H1 (cell line): ENCODE data around the gene C3. TPM values are rescaled to one million over a fixed set of nuclear protein-coding genes. Genes with fewer than 3 reads are reported as not detected.

Experiments used
- CTCF ChIA-PET: fragments of 300-600 bp; sonication (Branson Sonifier 250); formaldehyde crosslinking; loops from one replicate; lab custom pipeline; 2021; ENCODE audit not compliant: partially characterized antibody; lab: Charles Lee
- POLR2A ChIA-PET: fragments of 300-600 bp; sonication (Branson Sonifier 250); formaldehyde crosslinking; loops from one replicate; lab custom pipeline; 2021; ENCODE audit warnings: inconsistent platforms; ENCODE audit not compliant: partially characterized antibody; lab: Charles Lee
- DNase-seq, 2 experiments: peaks; one replicate each; pipeline versions ENCODE4 v3.0.0 to v3.0.0-alpha.2; 2010 to 2022; ENCODE audit warnings: low spot score in 2 of 2, low read depth in 1 of 2, mixed read lengths in 1 of 2
- FAIRE-seq: peaks from 2 replicates; lab custom pipeline; 2011; peaks lifted over from hg19 to GRCh38; lab: Jason Lieb, UNC
- H2AFZ ChIP-seq: 2 replicates; pipeline ENCODE4 v1.8.1; 2012; ENCODE audit warnings: low read length, inconsistent platforms
- H2AK5ac ChIP-seq: 2 replicates; pipeline ENCODE4 v1.6.1; 2013; ENCODE audit warnings: low read depth, low read length
- H2BK120ac ChIP-seq: replicated peaks from 2 replicates; pipeline ENCODE3; 2013; ENCODE audit warnings: low read depth, low read length, inconsistent platforms
- H2BK12ac ChIP-seq: 2 replicates; pipeline ENCODE4 v1.6.1; 2013; ENCODE audit warnings: low read depth, low read length
- H2BK15ac ChIP-seq: 2 replicates; pipeline ENCODE4 v1.6.1; 2013; ENCODE audit warnings: low read length
- H2BK20ac ChIP-seq: 2 replicates; pipeline ENCODE4 v1.6.1; 2013; ENCODE audit warnings: low read length
- H2BK5ac ChIP-seq: 2 replicates; pipeline ENCODE4 v1.6.1; 2013; ENCODE audit warnings: low read depth, low read length
- H3K14ac ChIP-seq: 2 replicates; pipeline ENCODE4 v1.6.1; 2013; ENCODE audit warnings: inconsistent platforms; ENCODE audit not compliant: insufficient read length
- H3K18ac ChIP-seq: 2 replicates; pipeline ENCODE4 v1.6.1; 2013; ENCODE audit warnings: low read length; ENCODE audit errors: extremely low read depth
- H3K23ac ChIP-seq: 2 replicates; pipeline ENCODE4 v1.6.1; 2013; ENCODE audit warnings: inconsistent platforms; ENCODE audit not compliant: insufficient read length
- H3K23me2 ChIP-seq: 2 replicates; pipeline ENCODE4 v1.6.1; 2013; ENCODE audit warnings: low read depth, low read length
- H3K27ac ChIP-seq: 2 replicates; pipeline ENCODE4 v1.6.1; 2011; ENCODE audit warnings: low read depth, low read length, inconsistent platforms
- H3K27me3 ChIP-seq, 4 experiments: replicated peaks in 1 of 4; 1 replicate in 1 of 4; 2 replicates in 3 of 4; pipeline versions ENCODE4 v1.6.1 to v1.8.1; 2011 to 2013; ENCODE audit warnings: low read length in 3 of 4, mild to moderate bottlenecking in 3 of 4, inconsistent platforms in 2 of 4, mixed read lengths in 2 of 4, moderate library complexity in 1 of 4; ENCODE audit not compliant: control insufficient read depth in 3 of 4, insufficient read depth in 3 of 4; ENCODE audit errors: extremely low read depth in 1 of 4
- H3K36me3 ChIP-seq, 4 experiments: 2 replicates each; pipeline versions ENCODE4 v1.6.1 to v1.8.1; 2011 to 2013; ENCODE audit warnings: mild to moderate bottlenecking in 4 of 4, low read length in 3 of 4, moderate library complexity in 2 of 4, control low read depth in 1 of 4, inconsistent platforms in 1 of 4; ENCODE audit not compliant: insufficient read depth in 4 of 4, control insufficient read depth in 2 of 4
- H3K4ac ChIP-seq: replicated peaks from 2 replicates; pipeline ENCODE3; 2013; ENCODE audit warnings: low read length, low read depth, mixed read lengths, inconsistent platforms; ENCODE audit not compliant: insufficient read length
- H3K4me1 ChIP-seq, 4 experiments: replicated peaks in 1 of 4; 1 replicate in 1 of 4; 2 replicates in 3 of 4; pipeline versions ENCODE4 v1.6.1 to v1.8.1; 2011 to 2013; ENCODE audit warnings: low read length in 3 of 4, inconsistent platforms in 2 of 4, mixed read lengths in 1 of 4; ENCODE audit not compliant: insufficient read depth in 4 of 4, control insufficient read depth in 3 of 4
- H3K4me2 ChIP-seq, 2 experiments: 2 replicates each; pipeline versions ENCODE4 v1.6.1 to v1.8.1; 2011 to 2013; ENCODE audit warnings: low read depth in 2 of 2, low read length in 2 of 2, control low read depth in 1 of 2, inconsistent platforms in 1 of 2, mild to moderate bottlenecking in 1 of 2; ENCODE audit not compliant: insufficient read depth in 1 of 2
- H3K4me3 ChIP-seq, 4 experiments: fragments of 200-600, 300-600 bp in 1 of 4; sonication (generic), shearing (Covaris generic), sonication (Bioruptor Twin) in 1 of 4; 2 replicates each; pipeline versions ENCODE4 v1.5.1 to v1.8.1; 2011 to 2016; ENCODE audit warnings: low read length in 4 of 4, low read depth in 3 of 4, control low read depth in 2 of 4, inconsistent platforms in 2 of 4, mild to moderate bottlenecking in 2 of 4, mixed read lengths in 1 of 4, moderate library complexity in 1 of 4; ENCODE audit not compliant: insufficient read depth in 2 of 4; ENCODE audit errors: extremely low read depth in 1 of 4
- H3K56ac ChIP-seq: replicated peaks from 2 replicates; pipeline ENCODE3; 2013; ENCODE audit warnings: low read depth, mild to moderate bottlenecking, mixed read lengths, low read length, inconsistent platforms; ENCODE audit not compliant: insufficient read length
- H3K79me1 ChIP-seq: 2 replicates; pipeline ENCODE4 v1.6.1; 2013; ENCODE audit warnings: low read depth, low read length, control low read depth
- H3K79me2 ChIP-seq, 2 experiments: 2 replicates each; pipeline versions ENCODE4 v1.6.1 to v1.8.1; 2012 to 2013; ENCODE audit warnings: low read length in 2 of 2, mild to moderate bottlenecking in 2 of 2, inconsistent platforms in 1 of 2; ENCODE audit not compliant: insufficient read depth in 2 of 2, control insufficient read depth in 1 of 2
- H3K9ac ChIP-seq, 4 experiments: replicated peaks in 1 of 4; 1 replicate in 1 of 4; 2 replicates in 3 of 4; pipeline versions ENCODE4 v1.6.1 to v1.8.1; 2011 to 2013; ENCODE audit warnings: low read depth in 3 of 4, low read length in 3 of 4, control low read depth in 2 of 4, mild to moderate bottlenecking in 2 of 4, moderate library complexity in 2 of 4, inconsistent platforms in 1 of 4; ENCODE audit errors: extremely low read depth in 1 of 4
- H3K9me3 ChIP-seq, 2 experiments: 2 replicates each; pipeline versions ENCODE4 v1.6.1 to v1.8.1; 2012 to 2013; ENCODE audit warnings: mild to moderate bottlenecking in 2 of 2, moderate library complexity in 2 of 2, control low read depth in 1 of 2, inconsistent platforms in 1 of 2, low read depth in 1 of 2, low read length in 1 of 2, mixed read lengths in 1 of 2; ENCODE audit not compliant: insufficient read depth in 2 of 2
- H4K20me1 ChIP-seq, 2 experiments: replicated peaks in 1 of 2; 2 replicates each; pipeline versions ENCODE3 to v1.8.1; 2011 to 2013; ENCODE audit warnings: inconsistent platforms in 2 of 2, low read length in 2 of 2, mild to moderate bottlenecking in 1 of 2; ENCODE audit not compliant: insufficient read depth in 2 of 2, control insufficient read depth in 1 of 2
- H4K5ac ChIP-seq: 2 replicates; pipeline ENCODE4 v1.6.1; 2013; ENCODE audit warnings: low read length, low read depth, mixed read lengths, inconsistent platforms; ENCODE audit not compliant: insufficient read length
- H4K8ac ChIP-seq: 2 replicates; pipeline ENCODE4 v1.8.0; 2013; ENCODE audit warnings: mild to moderate bottlenecking, moderate library complexity, low read length, inconsistent platforms; ENCODE audit not compliant: insufficient read depth; ENCODE audit errors: extremely low read depth
- H4K91ac ChIP-seq: replicated peaks from 2 replicates; pipeline ENCODE3; 2013; ENCODE audit warnings: low read length, mixed read lengths, inconsistent platforms; ENCODE audit not compliant: insufficient read length
- GTF2F1 ChIP-seq: IDR thresholded peaks from 2 replicates; pipeline ENCODE4 v1.6.1; 2012; ENCODE audit warnings: low read depth, low read length, improper control_type of control experiment, borderline replicate concordance
- JUN ChIP-seq: IDR thresholded peaks from 2 replicates; pipeline ENCODE4 v1.6.1; 2011; ENCODE audit warnings: low read depth, mild to moderate bottlenecking, improper control_type of control experiment, low read length
- NRF1 ChIP-seq: IDR thresholded peaks from 2 replicates; pipeline ENCODE4 v1.6.1; 2011; ENCODE audit warnings: mild to moderate bottlenecking, low read depth, low read length, improper control_type of control experiment
- POLR2A ChIP-seq, 2 experiments: IDR thresholded peaks; 1 replicate in 1 of 2; 2 replicates in 1 of 2; pipeline ENCODE4 v1.6.1; 2011; ENCODE audit warnings: low read depth in 2 of 2, low read length in 2 of 2, mild to moderate bottlenecking in 2 of 2; ENCODE audit errors: control extremely low read depth in 1 of 2
- SP1 ChIP-seq: IDR thresholded peaks from 2 replicates; pipeline ENCODE4 v1.6.1; 2011; ENCODE audit warnings: low read depth, low read length
- SP4 ChIP-seq: IDR thresholded peaks from 2 replicates; pipeline ENCODE4 v1.6.1; 2012; ENCODE audit warnings: low read length, inconsistent platforms
- SUZ12 ChIP-seq: fragments of 200-600 bp; sonication (generic); IDR thresholded peaks from 2 replicates; pipeline ENCODE4 v1.6.1; 2012; ENCODE audit warnings: mild to moderate bottlenecking, inconsistent platforms, low read length, moderate library complexity, mixed read lengths
- WGBS, 2 experiments: shearing (Covaris generic) in 1 of 2; methylation state at CpG; one replicate each; pipeline versions ENCODE4 v1.1.6 to v1.1.7; 2013 to 2015; ENCODE audit warnings: low lambda C conversion rate in 2 of 2, mixed read lengths in 2 of 2, inconsistent platforms in 1 of 2, low coverage in 1 of 2, missing lambda C conversion rate in 1 of 2; ENCODE audit not compliant: insufficient replicate concordance in 2 of 2, insufficient coverage in 1 of 2, insufficient read length in 1 of 2; ENCODE audit errors: extremely low coverage in 1 of 2, missing lambda C conversion rate in 1 of 2; 5-methylcytosine and 5-hydroxymethylcytosine counted together
- polyA plus RNA-seq, 7 experiments: library from polyadenylated mRNA; depleted of rRNA in 3 of 7; stranded (reverse) in 5 of 7; unstranded in 2 of 7; fragments of >200 nt in 5 of 7; fragments of 200-250 nt in 2 of 7; gene quantifications; 1 replicate in 5 of 7; 2 replicates in 1 of 7; 4 replicates in 1 of 7; pipeline versions ENCODE4 v1.2.1 to v1.2.3, GENCODE V29; 2011 to 2013; ENCODE audit warnings: missing spikeins in 2 of 7, mixed read lengths in 2 of 7
- total RNA-seq: library from RNA; stranded (reverse); fragmentation: NEBNext Ultra II Directional; extraction: Animal tissue kit (Norgen Biotek cat#: 25700); gene quantifications from 2 replicates; pipeline ENCODE4 v1.2.1, GENCODE V29; 2021

C3 gene
- total and polyA plus RNA-seq, 2 of the 8 experiments (the other 6 are each of a cell fraction or from before 2014, with no cell fraction given) = 6.4 to 12.8 TPM

- Histone ChIP-seq H2AFZ (peak overlapping the region; percentile 97), H4K20me1 (no peaks in the 10 kb centered on the region), H3K4ac (no peak overlapping the region), H3K9me3 (no peaks in the 10 kb centered on the region), H3K14ac (no peak overlapping the region), H3K56ac (peak overlapping the region; percentile 2), H3K27me3 (no peaks in the 10 kb centered on the region), H3K27ac (no peak overlapping the region), H2BK20ac (no peak overlapping the region), H3K4me1 (peaks cover 3 to 13% (median 7%) of the 10 kb centered on the region in 4 experiments), H2AK5ac (peak overlapping the region; percentile 18; the same call in 1 of the 2 replicates), H4K91ac (peak overlapping the region; percentile 49), H3K79me1 (no peaks in the 10 kb centered on the region), H2BK5ac (peak overlapping the region; percentile 54), H4K8ac (peak overlapping the region; percentile 87), H3K4me2 (peak overlapping the region; percentile 70 to 83), H3K79me2 (no peaks in the 10 kb centered on the region), H4K5ac (peak overlapping the region; percentile 63), H3K4me3 (peak overlapping the region in 3 of 4 experiments; percentile 16 to 45 (median 44); a peak in 5 of 8 replicates), H3K23ac (no peak overlapping the region), H3K9ac (peak overlapping the region in 1 of 4 experiments; percentile 29; a peak in 2 of 7 replicates), H3K18ac (0 out of 2 replicates have a peak overlapping the region, but pooled peaks have one; percentile 48), H3K36me3 (no peaks in the 10 kb centered on the region), H2BK15ac (peak overlapping the region; percentile 83; the same call in 1 of the 2 replicates), H3K23me2 (peaks cover 7% of the 10 kb centered on the region), H2BK120ac (no peak overlapping the region), H2BK12ac (peak overlapping the region; percentile 4; the same call in 1 of the 2 replicates)
- CTCF ChIA-PET = interaction anchor here (0.6 to 1.8 kb wide), 3 partner anchors 18 to 54 kb away, joined by 3 to 5 read pairs (median 3); no protein-coding TSS in a partner anchor
- WGBS, 2 experiments = 50% methylated on average over 29 of the region's 31 CpGs; no CpG with 5 or more reads in 1 of the 2 experiments
- POLR2A ChIA-PET = interaction anchor here (1.0 kb wide), 1 partner anchor 148 kb away, joined by 3 read pairs; the partner anchor contains the start of gene TNFSF9
- TF ChIP-seq NRF1 = peak; percentile 61
- TF ChIP-seq JUN = no peak
- peak; percentile 91; the same call in 1 of the 2 replicates for TF ChIP-seq SP4
- TF ChIP-seq POLR2A (IDR thresholded peaks at IDR 0.05; ENCODE audit: control extremely low read depth in 1 of 2, low read depth in 2 of 2, low read length in 2 of 2) = peak in 1 of 2 experiments; percentile 19; a peak in 1 of 3 replicates
- no peak for TF ChIP-seq SUZ12
- TF ChIP-seq GTF2F1 = no peak
- peak; percentile 61; the same call in 1 of the 2 replicates for TF ChIP-seq SP1
- DNase-seq = peak in 1 of 2 experiments; percentile 89
- no peak for FAIRE-seq
These were observed 42.4 kb downstream of the C3 start for GRCh38 chr19:6677883-6678689.
